Fibroblast of skin of back (primary cell): ENCODE measurements around the gene C4orf36. TPM values are rescaled to one million over a fixed set of nuclear protein-coding genes. Genes with fewer than 3 reads are reported as not detected.

ENCODE experiments used
- DNase-seq: peaks from one replicate; pipeline ENCODE4 v3.0.0-alpha.2; 2013
- polyA plus RNA-seq, 2 experiments: library from polyadenylated mRNA; unstranded; fragments of 120-200 nt; gene quantifications; one replicate each; pipeline ENCODE4 v1.2.1, GENCODE V29; 2013; ENCODE audit not compliant: insufficient read length in 2 of 2

The C4orf36 gene
- not detected for polyA plus RNA-seq (2013, experiment 1 of 2; ENCODE audit: insufficient read length)
- polyA plus RNA-seq (2013, experiment 2 of 2; ENCODE audit: insufficient read length), result not detected

- DNase-seq, result peak; percentile 44
Measured at GRCh38 chr4:86891762-86892635, at the start of gene C4orf36. C4orf36 (minus strand) TSS chr4:86892422; CDS start chr4:86891520, 902 bp downstream.

GRCh38 chr4:86940920-86941460 lies 48.8 kb upstream of the C4orf36 start:
- no peak for DNase-seq

DNA sequence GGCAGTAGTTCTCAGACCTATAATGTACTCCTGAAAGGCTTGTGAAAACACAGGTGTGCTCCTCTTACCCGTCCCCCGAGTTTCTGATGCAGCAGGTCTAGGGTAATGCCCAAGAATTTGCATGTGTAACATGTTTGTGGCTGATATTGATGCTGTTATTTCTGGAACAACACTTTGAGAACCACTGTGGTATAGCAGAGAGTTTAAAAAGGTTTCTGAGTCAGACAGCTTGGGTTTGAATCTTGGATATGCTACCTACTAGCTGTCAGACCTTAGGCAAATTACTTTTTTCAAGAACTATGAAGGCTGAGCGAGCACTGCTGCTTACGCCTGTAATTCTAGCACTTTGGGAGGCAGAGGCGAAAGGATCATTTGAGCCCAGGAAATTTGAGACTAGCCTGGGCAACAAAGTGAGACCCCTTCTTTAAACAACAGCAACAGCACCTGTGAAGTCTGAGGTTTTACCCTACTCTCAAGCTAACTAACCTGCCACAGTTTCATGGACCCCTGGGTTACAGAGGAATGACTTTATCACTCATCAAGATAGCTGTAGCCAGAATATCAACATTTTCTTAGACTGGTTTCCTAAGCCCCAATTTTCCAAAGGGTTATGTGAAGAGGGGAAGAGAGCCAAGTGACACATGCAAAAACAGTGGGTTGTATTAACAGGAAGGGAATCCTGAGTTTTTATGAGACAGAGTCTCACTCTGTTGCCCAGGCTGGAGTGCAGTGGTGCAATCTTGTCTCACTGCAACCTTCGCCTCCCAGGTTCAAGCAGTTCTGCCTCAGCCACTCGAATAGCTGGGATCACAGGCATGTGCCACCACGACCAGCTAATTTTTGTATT lies 47.7 kb upstream of the C4orf36 start:
- DNase-seq, result peak; percentile 31

GRCh38 chr4:86938771-86939520 lies 46.7 kb upstream of the C4orf36 start:
- DNase-seq, result no peak

- DNase-seq, result peak; percentile 64
Measured at GRCh38 chr4:86935853-86936733, 43.9 kb upstream of the C4orf36 start.

- no peak for DNase-seq
Measured at GRCh38 chr4:86935566-86935852, 43.3 kb upstream of the C4orf36 start.

DNA sequence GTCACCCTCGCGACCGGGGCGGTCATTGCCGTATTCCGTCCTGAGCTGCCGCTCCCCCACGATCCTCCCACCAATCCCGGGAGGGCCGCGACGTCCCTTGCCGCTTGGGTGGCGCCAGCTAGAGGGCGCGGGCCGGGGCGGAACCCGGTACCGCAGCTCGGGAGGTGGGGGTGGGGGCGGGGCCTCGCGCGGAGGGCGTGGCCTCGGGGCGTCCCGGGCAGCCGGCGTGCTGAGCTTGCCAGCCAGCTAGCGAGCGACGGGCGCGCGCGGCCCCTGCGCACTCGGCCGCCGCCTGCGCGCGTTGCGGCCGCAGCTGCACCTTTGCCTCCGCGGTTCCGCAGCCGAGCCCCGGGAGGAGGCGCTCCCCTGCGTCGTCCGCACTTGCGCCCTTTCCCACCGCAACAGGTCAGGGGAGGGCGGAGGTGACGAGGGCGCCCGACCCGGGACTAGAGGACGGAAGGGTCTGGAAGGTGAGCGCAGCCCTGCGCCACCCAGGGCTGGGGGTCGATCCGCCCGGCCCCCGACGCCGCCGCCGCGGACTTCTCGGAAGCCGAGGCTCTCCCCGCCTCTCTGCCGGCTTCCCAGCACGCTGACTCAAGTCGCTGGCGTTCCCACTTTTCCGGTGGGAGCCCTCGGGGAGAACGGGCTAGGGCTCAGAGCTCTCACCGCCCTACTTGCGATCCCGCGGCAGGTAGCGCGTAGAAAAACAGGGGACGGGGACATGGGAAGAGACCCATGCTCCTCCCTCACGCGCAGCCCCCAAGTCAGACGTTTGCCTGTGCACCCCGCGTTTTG lies 42.7 kb upstream of the C4orf36 start, which contains the start of gene AFF1:
TSS of gene AFF1 (plus strand) at position 241 of the 795 bp plus-strand sequence. CDS start 13,523 bp downstream, outside the sequence.
- peak; percentile 92 for DNase-seq

GRCh38 chr4:86934147-86934770 lies 42.0 kb upstream of the C4orf36 start:
- no peak for DNase-seq

DNA sequence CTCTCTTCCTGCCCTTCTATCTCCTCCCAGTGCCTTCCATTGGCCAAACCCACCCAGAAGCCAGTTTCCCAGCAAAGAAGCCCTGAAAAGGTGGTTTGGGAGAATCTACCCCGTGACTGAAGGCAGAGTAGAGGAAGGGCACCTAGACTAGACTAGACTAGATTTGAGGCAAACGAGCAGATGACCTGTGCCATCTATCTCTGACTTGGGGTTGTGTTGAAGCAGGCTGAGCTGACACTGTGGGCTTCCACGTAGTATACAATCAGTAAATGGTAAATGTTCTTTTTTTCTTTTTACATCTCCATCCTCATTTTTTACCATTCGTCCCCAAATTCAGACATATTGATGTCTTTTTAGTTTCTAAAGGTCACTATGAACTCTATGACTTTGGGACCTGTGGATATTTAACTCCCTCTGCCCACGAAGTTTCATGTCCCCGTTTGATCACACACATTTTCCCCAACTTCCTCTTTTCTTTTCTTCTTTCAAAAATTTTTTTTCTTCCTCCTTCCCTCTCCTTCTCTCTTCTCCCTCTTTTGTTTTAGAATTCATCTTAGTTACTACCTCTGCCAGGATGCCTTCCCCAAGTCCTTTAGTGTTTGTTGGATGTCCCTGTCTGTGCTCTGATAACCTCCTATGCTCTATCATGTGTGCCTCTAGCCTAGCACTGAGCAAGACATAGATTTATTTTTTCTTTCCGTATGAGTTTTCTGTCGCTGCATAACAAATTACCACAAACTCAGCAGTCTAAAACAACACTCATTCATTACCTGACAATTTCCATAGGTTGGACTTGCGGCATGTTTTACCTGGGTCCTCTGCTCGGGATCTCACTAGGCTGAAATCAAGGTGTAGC lies 36.4 kb upstream of the C4orf36 start:
- DNase-seq, result no peak

- DNase-seq, result peak; percentile 60
Measured at GRCh38 chr4:86927843-86928395, 35.7 kb upstream of the C4orf36 start.

- DNase-seq, result no peak
Measured at GRCh38 chr4:86926435-86927086, 34.3 kb upstream of the C4orf36 start.

- peak; percentile 96 for DNase-seq
Measured at GRCh38 chr4:86924811-86925210, 32.6 kb upstream of the C4orf36 start.

DNA sequence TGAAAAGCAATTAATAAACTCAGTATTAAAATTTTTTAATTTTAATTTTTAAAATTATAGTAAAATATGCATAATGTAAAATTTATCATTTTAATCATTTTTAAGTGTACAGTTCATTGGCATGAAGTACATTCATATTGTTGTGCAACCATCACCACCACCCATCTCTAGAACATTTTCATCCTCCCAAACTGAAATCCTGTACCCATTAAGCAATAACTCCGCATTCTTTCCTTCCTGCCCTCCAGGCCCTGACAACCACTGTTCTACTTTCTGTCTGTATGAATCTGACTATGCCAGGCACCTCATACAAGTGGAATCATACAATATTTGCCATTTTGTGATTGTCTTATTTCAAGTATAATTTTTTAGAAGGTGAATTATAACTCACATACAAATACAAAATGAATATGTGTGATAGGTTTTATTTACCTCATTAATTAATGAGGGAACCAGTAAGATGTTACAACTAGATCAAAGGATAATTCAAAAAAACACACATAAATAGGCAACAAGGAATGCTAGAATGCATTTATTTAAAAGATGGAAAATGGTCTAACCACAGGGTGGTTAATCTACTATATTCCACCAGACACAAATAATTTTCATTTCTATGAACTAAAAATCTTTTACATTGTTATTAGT lies 29.5 kb upstream of the C4orf36 start:
- DNase-seq, result no peak

- DNase-seq, result peak; percentile 41
Measured at GRCh38 chr4:86919561-86920223, 27.5 kb upstream of the C4orf36 start.

DNA sequence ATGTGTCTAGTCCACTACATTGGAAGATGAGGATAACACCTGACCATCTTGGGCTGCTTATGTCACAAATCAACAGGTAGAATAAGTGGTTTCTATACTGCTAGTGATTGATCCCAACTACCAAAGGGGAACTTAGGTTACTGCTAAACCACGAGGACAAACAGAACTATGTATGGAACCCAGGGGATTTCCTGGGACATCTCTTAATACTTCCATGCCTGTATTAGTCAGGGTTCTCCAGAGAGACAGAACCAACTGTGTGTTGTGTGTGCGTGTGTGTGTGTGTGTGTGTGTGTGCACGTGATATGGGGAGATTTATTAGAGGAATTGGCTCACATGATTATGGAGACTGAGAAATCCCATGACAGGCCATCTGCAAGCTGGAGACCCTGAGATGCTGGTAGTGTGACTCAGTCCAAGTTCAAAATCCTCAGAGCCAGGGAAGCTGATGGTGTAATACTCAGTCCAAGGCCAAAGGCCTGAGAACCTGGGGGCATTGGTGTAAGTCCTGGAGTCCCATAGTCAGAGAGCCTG lies 26.4 kb upstream of the C4orf36 start:
- DNase-seq, result peak; percentile 70

GRCh38 chr4:86917212-86918039 lies 25.2 kb upstream of the C4orf36 start:
- DNase-seq, result no peak
